Measurements from ENCODE around the gene KISS1R.
A peak's percentile ranks its signal among the peaks of the same experiment; 100 is the strongest.

KISS1R gene

DNA sequence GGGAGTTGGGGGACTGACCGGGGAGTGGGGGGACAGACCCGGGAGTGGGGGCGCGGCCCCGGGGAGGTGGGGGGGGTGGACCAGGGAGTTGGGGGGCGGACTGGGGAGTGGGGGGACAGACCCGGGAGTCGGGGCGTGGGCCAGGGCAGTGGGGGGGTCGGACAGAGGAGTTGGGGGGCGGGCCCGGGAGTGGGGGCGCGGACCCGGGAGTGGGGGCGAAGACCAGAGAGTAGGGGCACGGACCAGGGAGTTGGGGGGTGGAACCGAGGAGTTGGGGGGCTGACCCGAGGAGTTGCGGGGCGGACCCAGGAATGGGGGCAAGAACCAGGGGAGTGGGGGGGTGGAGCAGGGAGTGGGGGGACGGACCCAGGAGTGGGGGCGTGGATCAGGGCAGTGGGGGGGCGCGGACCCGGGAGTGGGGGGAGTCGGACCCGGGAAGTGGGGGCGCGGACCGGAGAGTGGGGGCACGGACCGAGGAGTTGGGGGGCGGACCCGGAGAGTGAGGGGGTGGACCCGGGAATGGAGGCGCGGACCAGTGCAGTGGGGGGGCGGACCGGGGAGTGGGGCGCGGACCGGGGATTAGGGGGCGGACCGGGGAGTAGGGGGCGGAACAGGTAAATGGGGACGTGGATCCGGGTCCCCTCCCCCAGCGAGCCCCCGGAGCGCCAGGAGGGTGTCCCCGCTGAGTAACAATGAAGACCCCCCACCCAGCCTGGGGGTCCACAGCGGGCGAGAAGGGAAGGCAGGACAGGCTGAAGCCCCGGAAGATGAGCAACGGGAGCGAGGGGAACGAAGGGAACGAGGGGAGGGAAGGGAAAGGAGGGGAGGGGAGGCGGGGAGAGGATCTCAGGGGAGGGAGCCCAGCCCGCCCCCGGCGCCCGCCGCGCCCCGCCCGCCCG lies 4.7 kb upstream of the KISS1R start (continued):
- TF ChIP-seq, protein P1, sequence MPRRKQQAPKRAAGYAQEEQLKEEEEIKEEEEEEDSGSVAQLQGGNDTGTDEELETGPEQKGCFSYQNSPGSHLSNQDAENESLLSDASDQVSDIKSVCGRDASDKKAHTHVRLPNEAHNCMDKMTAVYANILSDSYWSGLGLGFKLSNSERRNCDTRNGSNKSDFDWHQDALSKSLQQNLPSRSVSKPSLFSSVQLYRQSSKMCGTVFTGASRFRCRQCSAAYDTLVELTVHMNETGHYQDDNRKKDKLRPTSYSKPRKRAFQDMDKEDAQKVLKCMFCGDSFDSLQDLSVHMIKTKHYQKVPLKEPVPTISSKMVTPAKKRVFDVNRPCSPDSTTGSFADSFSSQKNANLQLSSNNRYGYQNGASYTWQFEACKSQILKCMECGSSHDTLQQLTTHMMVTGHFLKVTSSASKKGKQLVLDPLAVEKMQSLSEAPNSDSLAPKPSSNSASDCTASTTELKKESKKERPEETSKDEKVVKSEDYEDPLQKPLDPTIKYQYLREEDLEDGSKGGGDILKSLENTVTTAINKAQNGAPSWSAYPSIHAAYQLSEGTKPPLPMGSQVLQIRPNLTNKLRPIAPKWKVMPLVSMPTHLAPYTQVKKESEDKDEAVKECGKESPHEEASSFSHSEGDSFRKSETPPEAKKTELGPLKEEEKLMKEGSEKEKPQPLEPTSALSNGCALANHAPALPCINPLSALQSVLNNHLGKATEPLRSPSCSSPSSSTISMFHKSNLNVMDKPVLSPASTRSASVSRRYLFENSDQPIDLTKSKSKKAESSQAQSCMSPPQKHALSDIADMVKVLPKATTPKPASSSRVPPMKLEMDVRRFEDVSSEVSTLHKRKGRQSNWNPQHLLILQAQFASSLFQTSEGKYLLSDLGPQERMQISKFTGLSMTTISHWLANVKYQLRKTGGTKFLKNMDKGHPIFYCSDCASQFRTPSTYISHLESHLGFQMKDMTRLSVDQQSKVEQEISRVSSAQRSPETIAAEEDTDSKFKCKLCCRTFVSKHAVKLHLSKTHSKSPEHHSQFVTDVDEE (CRISPR knock-in tag; IDR thresholded peaks at IDR 0.05), result no peak

DNA sequence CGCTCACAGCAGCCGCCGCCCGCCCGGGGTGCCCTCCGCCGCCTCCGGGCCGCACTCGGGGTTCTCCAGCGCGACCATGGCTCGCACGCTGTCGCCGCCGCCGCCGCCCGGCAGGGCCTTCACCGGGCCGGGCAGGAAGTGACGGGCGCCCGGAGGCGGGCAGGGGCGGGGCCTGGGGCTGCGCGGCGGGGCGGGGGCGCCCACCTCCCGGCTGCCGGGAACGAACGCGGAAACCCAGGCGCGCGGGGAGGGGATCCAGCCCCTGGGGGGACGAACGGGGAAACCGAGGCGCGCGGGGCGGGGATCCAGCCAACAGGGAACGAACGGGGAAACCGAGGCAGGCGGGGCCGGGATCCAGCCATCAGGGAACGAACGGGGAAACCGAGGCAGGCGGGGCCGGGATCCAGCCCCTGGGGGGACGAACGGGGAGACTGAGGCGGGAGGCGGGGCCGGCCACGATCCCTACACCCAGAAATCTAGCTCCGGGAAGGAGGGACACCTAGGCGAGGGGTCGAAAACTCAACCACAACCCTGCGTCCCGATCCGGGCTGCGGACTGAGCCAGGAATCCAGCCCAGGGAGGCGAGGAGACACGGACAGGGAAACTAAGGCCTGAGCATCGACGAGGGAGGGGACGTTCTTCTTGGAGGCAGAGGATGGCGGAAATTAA lies 3.9 kb upstream of the KISS1R start, which contains the start of gene R3HDM4:
R3HDM4 (minus strand) TSS at position 140 of the 669 bp plus-strand sequence; CDS start at position 78, 62 bp downstream.
- no peak for TF ChIP-seq ISL1 (CRISPR knock-in tag; IDR thresholded peaks at IDR 0.05)
- 0 out of 2 replicates have a peak, but pooled peaks have one; percentile 62 for TF ChIP-seq CSDC2 (CRISPR knock-in tag; IDR thresholded peaks at IDR 0.05)
- TF ChIP-seq ZNF70 (CRISPR knock-in tag; IDR thresholded peaks at IDR 0.05), result peak; percentile 62; the same call in 1 of the 2 replicates
- ATAC-seq, result peak; percentile 84

GRCh38 chr19:916645-917322 lies 349 bp upstream of the KISS1R start:
- no peak for TF ChIP-seq TOX (CRISPR knock-in tag; IDR thresholded peaks at IDR 0.05; ENCODE audit: borderline replicate concordance)
- TF ChIP-seq ESRRG (CRISPR knock-in tag; IDR thresholded peaks at IDR 0.05), result no peak
- no peak for TF ChIP-seq ZFP30 (CRISPR knock-in tag; IDR thresholded peaks at IDR 0.05)
- no peak for TF ChIP-seq OSR1 (CRISPR knock-in tag; IDR thresholded peaks at IDR 0.05)
- TF ChIP-seq GLIS3 (CRISPR knock-in tag; IDR thresholded peaks at IDR 0.05), result no peak
- no peak for TF ChIP-seq ZC3H10 (CRISPR knock-in tag; IDR thresholded peaks at IDR 0.05)
- TF ChIP-seq CSDC2 (CRISPR knock-in tag; IDR thresholded peaks at IDR 0.05), result no peak
- TF ChIP-seq, protein P2, sequence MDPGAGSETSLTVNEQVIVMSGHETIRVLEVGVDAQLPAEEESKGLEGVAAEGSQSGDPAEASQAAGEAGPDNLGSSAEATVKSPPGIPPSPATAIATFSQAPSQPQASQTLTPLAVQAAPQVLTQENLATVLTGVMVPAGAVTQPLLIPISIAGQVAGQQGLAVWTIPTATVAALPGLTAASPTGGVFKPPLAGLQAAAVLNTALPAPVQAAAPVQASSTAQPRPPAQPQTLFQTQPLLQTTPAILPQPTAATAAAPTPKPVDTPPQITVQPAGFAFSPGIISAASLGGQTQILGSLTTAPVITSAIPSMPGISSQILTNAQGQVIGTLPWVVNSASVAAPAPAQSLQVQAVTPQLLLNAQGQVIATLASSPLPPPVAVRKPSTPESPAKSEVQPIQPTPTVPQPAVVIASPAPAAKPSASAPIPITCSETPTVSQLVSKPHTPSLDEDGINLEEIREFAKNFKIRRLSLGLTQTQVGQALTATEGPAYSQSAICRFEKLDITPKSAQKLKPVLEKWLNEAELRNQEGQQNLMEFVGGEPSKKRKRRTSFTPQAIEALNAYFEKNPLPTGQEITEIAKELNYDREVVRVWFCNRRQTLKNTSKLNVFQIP (CRISPR knock-in tag; IDR thresholded peaks at IDR 0.05; ENCODE audit: borderline replicate concordance, low read depth), result no peak
- no peak for TF ChIP-seq CREB5 (CRISPR knock-in tag; IDR thresholded peaks at IDR 0.05; ENCODE audit: low read depth)
- no peak for TF ChIP-seq ZNF70 (CRISPR knock-in tag; IDR thresholded peaks at IDR 0.05)
- TF ChIP-seq, protein P1 (CRISPR knock-in tag; IDR thresholded peaks at IDR 0.05), result no peak
- no peak for TF ChIP-seq TCF4 (CRISPR knock-in tag; IDR thresholded peaks at IDR 0.05; ENCODE audit: borderline replicate concordance)
- no peak for TF ChIP-seq ZFP3 (CRISPR knock-in tag; IDR thresholded peaks at IDR 0.05)
- no peak for TF ChIP-seq ZNF8 (CRISPR knock-in tag; IDR thresholded peaks at IDR 0.05)
- ATAC-seq, result no peak

GRCh38 chr19:918152-918437 lies 962 bp downstream of the KISS1R start:
- ATAC-seq, result no peak
- no peak for TF ChIP-seq CSDC2 (CRISPR knock-in tag; IDR thresholded peaks at IDR 0.05)
- TF ChIP-seq CREB5 (CRISPR knock-in tag; IDR thresholded peaks at IDR 0.05; ENCODE audit: low read depth), result no peak
- no peak for TF ChIP-seq ZNF565 (CRISPR knock-in tag; conservative IDR thresholded peaks at IDR 0.05; ENCODE audit: low read depth)
- TF ChIP-seq, protein P3, sequence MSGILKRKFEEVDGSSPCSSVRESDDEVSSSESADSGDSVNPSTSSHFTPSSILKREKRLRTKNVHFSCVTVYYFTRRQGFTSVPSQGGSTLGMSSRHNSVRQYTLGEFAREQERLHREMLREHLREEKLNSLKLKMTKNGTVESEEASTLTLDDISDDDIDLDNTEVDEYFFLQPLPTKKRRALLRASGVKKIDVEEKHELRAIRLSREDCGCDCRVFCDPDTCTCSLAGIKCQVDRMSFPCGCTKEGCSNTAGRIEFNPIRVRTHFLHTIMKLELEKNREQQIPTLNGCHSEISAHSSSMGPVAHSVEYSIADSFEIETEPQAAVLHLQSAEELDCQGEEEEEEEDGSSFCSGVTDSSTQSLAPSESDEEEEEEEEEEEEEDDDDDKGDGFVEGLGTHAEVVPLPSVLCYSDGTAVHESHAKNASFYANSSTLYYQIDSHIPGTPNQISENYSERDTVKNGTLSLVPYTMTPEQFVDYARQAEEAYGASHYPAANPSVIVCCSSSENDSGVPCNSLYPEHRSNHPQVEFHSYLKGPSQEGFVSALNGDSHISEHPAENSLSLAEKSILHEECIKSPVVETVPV (CRISPR knock-in tag; IDR thresholded peaks at IDR 0.05), result no peak
- TF ChIP-seq PATZ1 (CRISPR knock-in tag; IDR thresholded peaks at IDR 0.05; ENCODE audit: borderline replicate concordance), result no peak
- no peak for TF ChIP-seq ZNF70 (CRISPR knock-in tag; IDR thresholded peaks at IDR 0.05)
- no peak for TF ChIP-seq BACH2 (CRISPR knock-in tag; IDR thresholded peaks at IDR 0.05; ENCODE audit: borderline replicate concordance)
- no peak for TF ChIP-seq SNAI2 (CRISPR knock-in tag; IDR thresholded peaks at IDR 0.05)

All from SK-N-SH treated with all-trans-retinoic acid at 6 μM for 48 hours (cell line).